AG04450 (cell line): ENCODE results near the gene GPR158. TPM values are rescaled to one million over a fixed set of nuclear protein-coding genes. Genes with fewer than 3 reads are reported as not detected.

ENCODE experiments used
- CTCF ChIA-PET: fragments of 300-600, 350-600 bp; formaldehyde crosslinking; extraction: SDS; loops from one replicate; lab custom pipeline; 2022; ENCODE audit warnings: antibody characterized with exemption, inconsistent platforms; lab: Charles Lee
- POLR2A ChIA-PET: fragments of 350-600 bp; formaldehyde crosslinking; extraction: SDS; loops from one replicate; lab custom pipeline; 2021; ENCODE audit warnings: antibody characterized with exemption, inconsistent platforms; lab: Yijun Ruan, JAX
- DNase-seq: peaks from one replicate; pipeline ENCODE4 v3.0.0-alpha.2; 2011; ENCODE audit warnings: low read depth, low spot score
- H3K27ac ChIP-seq: one replicate; pipeline ENCODE4 v1.5.1; 2012; ENCODE audit warnings: low read depth, low read length, control low read depth
- H3K27me3 ChIP-seq: one replicate; pipeline ENCODE4 v1.6.0; 2012; ENCODE audit warnings: low read length; ENCODE audit not compliant: control insufficient read depth, insufficient read depth
- H3K4me3 ChIP-seq: 2 replicates; pipeline ENCODE4 v1.5.1; 2011; ENCODE audit warnings: mild to moderate bottlenecking, low read depth, low read length, control low read depth
- H3K9me3 ChIP-seq: 2 replicates; pipeline ENCODE4 v1.5.1; 2012; ENCODE audit warnings: low read length; ENCODE audit not compliant: control insufficient read depth, insufficient read depth
- CTCF ChIP-seq: IDR thresholded peaks from 2 replicates; pipeline ENCODE4 v1.5.1; 2011; ENCODE audit warnings: low read depth, low read length, control low read depth, inconsistent platforms
- polyA plus RNA-seq: library from polyadenylated mRNA; depleted of rRNA; stranded (reverse); fragments of >200 nt; gene quantifications from 2 replicates; pipeline ENCODE4 v1.2.3, GENCODE V29; 2011

GPR158 gene
- polyA plus RNA-seq, 1 experiment = not detected

- no peak overlapping the region for H3K4me3 ChIP-seq
- H3K9me3 ChIP-seq = no peaks in the 10 kb centered on the region; the same call in 1 of the 2 replicates
- H3K27ac ChIP-seq = no peak overlapping the region
- H3K27me3 ChIP-seq = no peaks in the 10 kb centered on the region
- ChIA-PET POLR2A (no interaction called here), CTCF (no interaction called here)
- no peak for DNase-seq
- no peak for TF ChIP-seq CTCF
Measured at GRCh38 chr10:25257646-25258045, 82.8 kb downstream of the GPR158 start.

- ChIA-PET POLR2A (no interaction called here), CTCF (no interaction called here)
- Histone ChIP-seq H3K27me3 (no peaks in the 10 kb centered on the region), H3K9me3 (no peaks in the 10 kb centered on the region), H3K27ac (no peak overlapping the region), H3K4me3 (no peak overlapping the region)
- no peak for TF ChIP-seq CTCF
- DNase-seq = no peak
Measured at GRCh38 chr10:25261110-25261509, 86.3 kb downstream of the GPR158 start.

- ChIA-PET POLR2A (no interaction called here), CTCF (no interaction called here)
- TF ChIP-seq CTCF = no peak
- Histone ChIP-seq H3K27ac (no peak overlapping the region), H3K27me3 (no peaks in the 10 kb centered on the region), H3K4me3 (no peak overlapping the region), H3K9me3 (no peaks in the 10 kb centered on the region)
- no peak for DNase-seq
Measured at GRCh38 chr10:25261558-25261957, 86.8 kb downstream of the GPR158 start.

GRCh38 chr10:25263931-25264330 is 89.1 kb downstream of the GPR158 start:
- TF ChIP-seq CTCF = no peak
- CTCF ChIA-PET = no interaction called here
- POLR2A ChIA-PET = no interaction called here

GRCh38 chr10:25278180-25278579 is 103.4 kb downstream of the GPR158 start:
- Histone ChIP-seq H3K9me3 (peaks cover 9% of the 10 kb centered on the region; the same call in 1 of the 2 replicates), H3K4me3 (no peak overlapping the region), H3K27ac (no peak overlapping the region), H3K27me3 (no peaks in the 10 kb centered on the region)
- TF ChIP-seq CTCF = no peak
- CTCF ChIA-PET = no interaction called here
- POLR2A ChIA-PET = no interaction called here
- DNase-seq = no peak

More at GRCh38 chr10:25263931-25264330, 89.1 kb downstream of the GPR158 start:
- Histone ChIP-seq H3K9me3 (no peaks in the 10 kb centered on the region), H3K27me3 (no peaks in the 10 kb centered on the region), H3K4me3 (no peak overlapping the region), H3K27ac (no peak overlapping the region)
- DNase-seq = no peak
